Spleen (tissue), 7 donors: Measurements from ENCODE around the gene PPP1R15B.

ENCODE experiments used
- CTCF ChIP-seq, 11 experiments: fragments of 200-600 bp in 7 of 11; fragments of 450-650 bp in 4 of 11; sonication (generic) in 4 of 11; IDR thresholded peaks in 8 of 11; conservative IDR thresholded peaks in 3 of 11; 1 replicate in 7 of 11; 2 replicates in 4 of 11; pipeline versions ENCODE4 v1.4.0 to v1.8.0; 2016 to 2021; ENCODE audit warnings: antibody characterized with exemption in 11 of 11, inconsistent platforms in 4 of 11, mild to moderate bottlenecking in 1 of 11
- POLR2A ChIP-seq, 3 donors: fragments of 450-650 bp; IDR thresholded peaks; one replicate each; pipeline ENCODE4 v1.5.1; 2017; ENCODE audit warnings: antibody characterized with exemption in 3 of 3, mild to moderate bottlenecking in 1 of 3
- POLR2AphosphoS5 ChIP-seq, 3 donors: sonication (generic); formaldehyde crosslinking; IDR thresholded peaks; one replicate each; pipeline ENCODE4 v1.5.1; 2017; ENCODE audit warnings: antibody characterized with exemption in 3 of 3
- donor health status: DM: no; HTN: no; CAD: no; lungs with moderate emphysema.
- donor health status: DM: no; HTN: no; CAD: no.
- donor health status: DM: no; HTN: no; CAD: no.

- TF ChIP-seq CTCF (IDR thresholded peaks at IDR 0.05 in 8 of 11, conservative IDR thresholded peaks at IDR 0.05 in 3 of 11) (no peak), POLR2AphosphoS5 (IDR thresholded peaks at IDR 0.05) (no peak), POLR2A (IDR thresholded peaks at IDR 0.05) (no peak)
These were observed 3.7 kb upstream of the PPP1R15B start for GRCh38 chr1:204415351-204415750.
